CD4-positive, alpha-beta T cell (primary cell): ENCODE results near the gene FGF9. TPM values are rescaled to one million over a fixed set of nuclear protein-coding genes. Genes with fewer than 3 reads are reported as not detected.

Source experiments
- ATAC-seq: fragments of 200-7000 bp; cut with Tn5 transposase; one replicate; pipeline ENCODE4 v1.10.0; 2022; ENCODE audit warnings: mild to moderate bottlenecking; ENCODE audit not compliant: poor library complexity
- CTCF ChIA-PET: fragments of 350-600 bp; sonication (Branson Sonifier 250); formaldehyde crosslinking; loops from one replicate; lab custom pipeline; 2021; ENCODE audit warnings: antibody characterized with exemption, inconsistent platforms; lab: Charles Lee
- POLR2A ChIA-PET: fragments of 350-600 bp; sonication (Branson Sonifier 250); formaldehyde crosslinking; loops from one replicate; lab custom pipeline; 2021; ENCODE audit warnings: antibody characterized with exemption, inconsistent platforms; lab: Charles Lee
- DNase-seq, 14 experiments: peaks; one replicate each; pipeline ENCODE4 v3.0.0-alpha.2; 2013 to 2020; ENCODE audit warnings: mixed read lengths in 2 of 14
- H3K27ac ChIP-seq, 2 donors: one replicate each; pipeline versions ENCODE4 v1.5.1 to v1.7.0; 2013; ENCODE audit warnings: low read length in 2 of 2, low read depth in 1 of 2, mild to moderate bottlenecking in 1 of 2
- H3K27me3 ChIP-seq, 2 experiments: 1 replicate in 1 of 2; 2 replicates in 1 of 2; pipeline versions ENCODE4 v1.6.1 to v1.7.0; 2013; ENCODE audit warnings: low read length in 2 of 2, control low read depth in 1 of 2, mild to moderate bottlenecking in 1 of 2, moderate library complexity in 1 of 2; ENCODE audit not compliant: insufficient read depth in 2 of 2, control insufficient read depth in 1 of 2
- H3K36me3 ChIP-seq: one replicate; pipeline ENCODE4 v1.6.1; 2013; ENCODE audit warnings: low read length, control low read depth; ENCODE audit not compliant: insufficient read depth
- H3K4me1 ChIP-seq: one replicate; pipeline ENCODE4 v1.6.1; 2013; ENCODE audit warnings: low read length, control low read depth; ENCODE audit not compliant: insufficient read depth
- H3K4me3 ChIP-seq: one replicate; pipeline ENCODE4 v1.5.1; 2013; ENCODE audit warnings: mild to moderate bottlenecking, low read length, moderate library complexity
- H3K9me3 ChIP-seq, 2 experiments: 1 replicate in 1 of 2; 2 replicates in 1 of 2; pipeline versions ENCODE4 v1.6.1 to v1.7.0; 2013; ENCODE audit warnings: low read length in 2 of 2, mild to moderate bottlenecking in 2 of 2, control low read depth in 1 of 2, moderate library complexity in 1 of 2; ENCODE audit not compliant: control insufficient read depth in 1 of 2, insufficient read depth in 1 of 2
- H3K27ac Mint-ChIP-seq: one replicate; pipeline ENCODE4 v1.8.0; 2020; ENCODE audit warnings: mixed read lengths
- H3K27me3 Mint-ChIP-seq: one replicate; pipeline ENCODE4 v1.8.0; 2021; ENCODE audit warnings: mixed read lengths
- H3K36me3 Mint-ChIP-seq: one replicate; pipeline ENCODE4 v1.8.0; 2021; ENCODE audit warnings: low read depth, mixed read lengths
- H3K4me1 Mint-ChIP-seq: one replicate; pipeline ENCODE4 v1.8.0; 2021; ENCODE audit warnings: low read depth, mixed read lengths
- H3K4me3 Mint-ChIP-seq: one replicate; pipeline ENCODE4 v1.8.0; 2020; ENCODE audit warnings: mild to moderate bottlenecking, mixed read lengths
- H3K9me3 Mint-ChIP-seq: one replicate; pipeline ENCODE4 v1.8.0; 2020; ENCODE audit warnings: mixed read lengths
- intact Hi-C, 2 experiments: fragments of 100-400 bp; cut with DNase I in 1 of 2; cut with micrococcal nuclease in 1 of 2; formaldehyde crosslinking; loops; one replicate each; pipeline versions ENCODE4 v1.15.1 to v1.9.0; 2023 to 2025; cut with DNase I, micrococcal nuclease
- total RNA-seq, 174 experiments: library from RNA in 2 of 174; stranded (reverse) in 2 of 174; gene quantifications; one replicate each; pipeline ENCODE4 v1.2.3 and lab custom pipeline; 2021 to 2026
- TF ChIP-seq, protein P1 (sequence below): fragments of 200-600 bp; IDR thresholded peaks from one replicate; pipeline ENCODE4 v1.8.0; 2022; ENCODE audit warnings: antibody characterized with exemption, mild to moderate bottlenecking

The FGF9 gene
- total RNA-seq, 2 experiments from 2014 or later, result 2.2 to 3.4 TPM

DNA sequence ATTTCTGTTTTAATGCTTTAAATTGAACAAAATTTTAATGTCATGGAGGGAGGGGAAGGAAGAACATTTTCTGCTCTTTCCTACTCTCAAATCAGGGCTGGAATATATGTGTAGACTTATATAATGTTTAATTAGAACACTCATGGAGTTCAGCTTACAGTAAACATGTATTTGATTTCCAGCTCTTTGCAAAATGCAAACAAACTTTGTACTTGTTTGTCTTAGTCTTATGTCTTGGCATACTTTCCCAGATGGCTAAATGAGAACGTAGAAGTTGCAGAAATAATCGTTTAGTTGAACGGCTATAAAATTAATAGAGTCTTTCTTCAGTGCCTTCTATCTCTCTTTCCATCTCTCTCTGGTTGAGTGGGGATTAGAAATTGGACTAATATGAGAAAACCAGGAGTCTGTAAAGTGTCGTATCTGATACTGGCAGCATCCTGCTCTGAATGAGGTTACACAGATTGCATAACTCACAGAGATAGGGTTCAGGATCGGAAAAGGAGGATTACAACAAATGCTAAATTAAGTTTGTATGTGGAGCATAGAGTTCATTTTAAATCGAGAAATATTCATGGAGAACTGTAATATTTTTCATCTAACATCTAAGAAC is 82.3 kb downstream of the FGF9 start:
- H3K27ac Mint-ChIP-seq, result no peak overlapping the region
- intact Hi-C loops, result no loop called here
- Histone ChIP-seq H3K27ac (no peak overlapping the region), H3K4me1 (no peaks in the 10 kb centered on the region), H3K4me3 (no peak overlapping the region), H3K36me3 (no peaks in the 10 kb centered on the region), H3K9me3 (peaks cover 0 to 4% of the 10 kb centered on the region in 2 experiments), H3K27me3 (no peaks in the 10 kb centered on the region)
- peaks cover 2% of the 10 kb centered on the region for H3K9me3 Mint-ChIP-seq
- no peaks in the 10 kb centered on the region for H3K36me3 Mint-ChIP-seq
- no peaks in the 10 kb centered on the region for H3K4me1 Mint-ChIP-seq
- TF ChIP-seq, protein P1, sequence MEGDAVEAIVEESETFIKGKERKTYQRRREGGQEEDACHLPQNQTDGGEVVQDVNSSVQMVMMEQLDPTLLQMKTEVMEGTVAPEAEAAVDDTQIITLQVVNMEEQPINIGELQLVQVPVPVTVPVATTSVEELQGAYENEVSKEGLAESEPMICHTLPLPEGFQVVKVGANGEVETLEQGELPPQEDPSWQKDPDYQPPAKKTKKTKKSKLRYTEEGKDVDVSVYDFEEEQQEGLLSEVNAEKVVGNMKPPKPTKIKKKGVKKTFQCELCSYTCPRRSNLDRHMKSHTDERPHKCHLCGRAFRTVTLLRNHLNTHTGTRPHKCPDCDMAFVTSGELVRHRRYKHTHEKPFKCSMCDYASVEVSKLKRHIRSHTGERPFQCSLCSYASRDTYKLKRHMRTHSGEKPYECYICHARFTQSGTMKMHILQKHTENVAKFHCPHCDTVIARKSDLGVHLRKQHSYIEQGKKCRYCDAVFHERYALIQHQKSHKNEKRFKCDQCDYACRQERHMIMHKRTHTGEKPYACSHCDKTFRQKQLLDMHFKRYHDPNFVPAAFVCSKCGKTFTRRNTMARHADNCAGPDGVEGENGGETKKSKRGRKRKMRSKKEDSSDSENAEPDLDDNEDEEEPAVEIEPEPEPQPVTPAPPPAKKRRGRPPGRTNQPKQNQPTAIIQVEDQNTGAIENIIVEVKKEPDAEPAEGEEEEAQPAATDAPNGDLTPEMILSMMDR, result no peak
- no peak for DNase-seq
- CTCF ChIA-PET, result no interaction called here
- ATAC-seq, result no peak
- POLR2A ChIA-PET, result no interaction called here
- no peak overlapping the region for H3K4me3 Mint-ChIP-seq
- peaks cover 11% of the 10 kb centered on the region for H3K27me3 Mint-ChIP-seq

Other genes with a start within 250 kb of the FGF9 start
- gene ZDHHC20, start 211.8 kb upstream of the FGF9 start, total RNA-seq, result 10 to 100 TPM; 62.8 to 65.1 TPM
- gene MICU2, start 66.9 kb upstream of the FGF9 start, total RNA-seq, result 10 to 100 TPM; 25.4 to 28.4 TPM